ENCODE data around the gene FGF1. TPM values are rescaled to one million over a fixed set of nuclear protein-coding genes. Genes with fewer than 3 reads are reported as not detected.

The FGF1 gene
- total RNA-seq, 1 donor from 2014 or later, result 23.5 TPM

GRCh38 chr5:142696379-142696778 is 10.5 kb upstream of the FGF1 start:
- Histone ChIP-seq H3K27ac (peak overlapping the region; percentile 69 to 73), H3K36me3 (no peaks in the 10 kb centered on the region), H3K9me3 (no peaks in the 10 kb centered on the region), H3K4me1 (peaks cover 3 to 30% of the 10 kb centered on the region in 2 donors), H3K27me3 (no peaks in the 10 kb centered on the region), H3K4me3 (no peak overlapping the region)
- peak in 1 of 2 donors; percentile 37 for DNase-seq (ENCODE audit: low spot score in 2 of 2)
- no peak for TF ChIP-seq CTCF (IDR thresholded peaks at IDR 0.05)
- intact Hi-C loops (cut with DNase I), result loop anchor here (5.0 to 10.0 kb wide), 2 partner anchors 539 to 702 kb away; no protein-coding TSS in a partner anchor

GRCh38 chr5:142694092-142694856 is 8.4 kb upstream of the FGF1 start:
- H3K27me3 ChIP-seq, result no peaks in the 10 kb centered on the region
- no peak overlapping the region for H3K4me3 ChIP-seq
- intact Hi-C loops (cut with DNase I), result loop anchor here (10.0 kb wide), 1 partner anchor 699 kb away; no protein-coding TSS in a partner anchor
- no peak for TF ChIP-seq CTCF (IDR thresholded peaks at IDR 0.05)
- no peak overlapping the region for H3K27ac ChIP-seq
- H3K4me1 ChIP-seq, result peaks cover 3 to 30% of the 10 kb centered on the region in 2 donors
- peak in 1 of 2 donors; percentile 24 for DNase-seq (ENCODE audit: low spot score in 2 of 2)
- H3K9me3 ChIP-seq, result no peaks in the 10 kb centered on the region
- H3K36me3 ChIP-seq, result no peaks in the 10 kb centered on the region

GRCh38 chr5:142692321-142692894 is 6.5 kb upstream of the FGF1 start:
- Histone ChIP-seq H3K4me3 (no peak overlapping the region), H3K36me3 (no peaks in the 10 kb centered on the region), H3K4me1 (peaks cover 0 to 16% of the 10 kb centered on the region in 2 donors), H3K27me3 (no peaks in the 10 kb centered on the region), H3K27ac (no peak overlapping the region), H3K9me3 (no peaks in the 10 kb centered on the region)
- TF ChIP-seq CTCF (IDR thresholded peaks at IDR 0.05), result no peak
- intact Hi-C loops (cut with DNase I), result loop anchor here (10.0 kb wide), 1 partner anchor 698 kb away; no protein-coding TSS in a partner anchor
- peak in 1 of 2 donors; percentile 19 for DNase-seq (ENCODE audit: low spot score in 2 of 2)

GRCh38 chr5:142690667-142691066 is 4.8 kb upstream of the FGF1 start:
- Histone ChIP-seq H3K36me3 (no peaks in the 10 kb centered on the region), H3K4me3 (no peak overlapping the region), H3K27ac (no peak overlapping the region), H3K9me3 (no peaks in the 10 kb centered on the region), H3K4me1 (peaks cover 3 to 10% of the 10 kb centered on the region in 2 donors), H3K27me3 (no peaks in the 10 kb centered on the region)
- TF ChIP-seq CTCF (IDR thresholded peaks at IDR 0.05), result no peak
- DNase-seq (ENCODE audit: low spot score in 2 of 2), result peak in 1 of 2 donors; percentile 28
- intact Hi-C loops (cut with DNase I), result loop anchor here (10.0 kb wide), 1 partner anchor 696 kb away; no protein-coding TSS in a partner anchor

GRCh38 chr5:142689081-142689480 is 3.2 kb upstream of the FGF1 start:
- TF ChIP-seq CTCF (IDR thresholded peaks at IDR 0.05), result no peak
- Histone ChIP-seq H3K27ac (no peak overlapping the region), H3K4me3 (no peak overlapping the region), H3K9me3 (no peaks in the 10 kb centered on the region), H3K36me3 (no peaks in the 10 kb centered on the region), H3K4me1 (peaks cover 3 to 17% of the 10 kb centered on the region in 2 donors), H3K27me3 (no peaks in the 10 kb centered on the region)
- intact Hi-C loops (cut with DNase I), result no loop called here
- DNase-seq (ENCODE audit: low spot score in 2 of 2), result no peak

All from ascending aorta (tissue), 2 donors.